Measurements from ENCODE around the gene JUND.

Gene JUND

DNA sequence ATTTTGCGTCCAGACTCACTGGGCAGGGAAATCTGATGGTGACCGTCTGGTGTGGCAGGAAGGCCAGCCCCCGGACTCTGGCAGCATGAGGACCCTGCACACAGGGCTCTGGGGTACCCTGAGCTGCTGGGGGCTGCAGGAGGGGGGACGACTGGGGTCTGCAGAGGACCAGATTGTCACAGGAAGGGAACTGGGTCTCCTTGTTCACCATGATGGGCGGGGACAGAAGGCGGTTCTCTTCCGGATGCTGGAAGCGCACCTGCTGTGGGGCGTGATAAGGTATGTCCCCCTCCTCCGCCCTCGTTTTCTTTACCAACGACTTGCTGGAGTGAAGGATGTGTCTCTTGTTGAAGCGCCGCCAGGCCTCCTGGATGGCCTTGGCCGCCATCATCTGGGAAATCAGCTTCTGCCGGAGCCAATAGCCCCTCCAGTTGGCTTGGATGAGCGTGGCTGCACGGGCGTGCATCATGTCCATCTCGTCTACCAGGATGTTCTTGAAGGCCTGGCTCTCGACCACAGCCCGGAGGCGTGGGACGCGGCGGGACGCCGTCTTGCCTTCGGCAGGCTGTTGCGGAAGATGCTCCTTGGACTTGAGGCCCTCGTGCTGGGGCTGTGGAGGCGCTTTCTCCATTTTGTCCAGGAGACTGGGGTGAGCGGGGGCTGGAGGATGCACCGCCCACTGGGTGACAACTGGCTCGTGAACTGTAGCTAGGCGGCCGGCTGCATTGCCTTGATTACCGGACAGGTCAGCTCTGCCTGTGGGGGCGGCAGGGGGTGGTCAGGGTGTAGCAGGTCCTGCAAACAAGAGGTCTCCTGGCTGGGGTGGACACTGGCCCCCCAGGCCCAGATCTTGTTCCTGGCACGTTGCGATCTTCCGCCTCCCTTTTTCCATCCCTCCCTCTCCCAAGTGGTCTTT lies 14.4 kb downstream of the JUND start:
- DNase-seq: no peak

DNA sequence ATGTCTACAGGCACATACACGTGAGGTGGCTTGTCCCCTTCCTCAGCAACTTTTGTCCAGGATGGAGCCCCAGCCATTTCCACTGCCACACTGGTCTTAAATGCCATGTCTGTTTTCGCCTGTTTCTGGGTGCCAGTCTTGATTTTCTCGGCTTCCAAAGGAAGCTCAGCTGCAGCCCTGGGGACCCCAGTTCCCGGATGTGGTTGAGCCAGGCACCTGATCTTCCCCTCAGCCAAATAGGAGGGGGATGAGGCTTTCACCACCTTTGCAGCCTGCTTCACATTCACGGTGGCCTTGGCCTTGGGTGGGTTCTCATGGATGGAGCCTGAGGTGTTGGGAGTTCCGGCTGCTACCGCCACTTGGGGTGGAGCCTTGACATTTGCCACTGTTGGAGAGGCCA lies 15.8 kb downstream of the JUND start:
- DNase-seq: no peak

DNA sequence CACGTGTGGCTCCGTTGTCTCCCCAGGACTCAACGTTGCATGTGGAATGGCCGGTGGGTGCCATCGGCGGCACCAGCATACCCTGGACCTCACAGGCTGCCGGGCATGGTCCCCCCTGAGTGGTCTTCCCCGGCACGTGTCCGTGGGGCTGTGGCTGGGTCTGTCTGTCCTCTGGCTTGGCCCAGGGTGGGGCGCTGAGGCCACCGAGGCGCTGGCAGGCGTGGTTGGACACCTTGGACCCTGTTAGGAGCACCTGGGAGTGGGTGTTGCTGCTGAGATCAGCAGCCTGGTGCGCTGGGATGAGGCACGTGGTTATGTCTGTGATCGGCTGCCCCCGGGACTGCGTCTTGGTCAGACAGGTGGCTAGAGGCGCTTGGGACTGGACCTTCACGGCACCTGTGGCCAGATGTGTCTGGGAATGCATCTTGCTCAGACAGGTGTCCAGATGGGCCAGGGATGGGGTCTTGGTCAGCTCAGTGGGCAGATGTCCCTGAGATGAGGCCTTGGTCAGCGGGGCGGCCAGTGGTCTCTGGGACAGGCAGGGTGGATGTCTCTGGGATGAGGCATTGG lies 16.4 kb downstream of the JUND start:
- no peak for DNase-seq

DNA sequence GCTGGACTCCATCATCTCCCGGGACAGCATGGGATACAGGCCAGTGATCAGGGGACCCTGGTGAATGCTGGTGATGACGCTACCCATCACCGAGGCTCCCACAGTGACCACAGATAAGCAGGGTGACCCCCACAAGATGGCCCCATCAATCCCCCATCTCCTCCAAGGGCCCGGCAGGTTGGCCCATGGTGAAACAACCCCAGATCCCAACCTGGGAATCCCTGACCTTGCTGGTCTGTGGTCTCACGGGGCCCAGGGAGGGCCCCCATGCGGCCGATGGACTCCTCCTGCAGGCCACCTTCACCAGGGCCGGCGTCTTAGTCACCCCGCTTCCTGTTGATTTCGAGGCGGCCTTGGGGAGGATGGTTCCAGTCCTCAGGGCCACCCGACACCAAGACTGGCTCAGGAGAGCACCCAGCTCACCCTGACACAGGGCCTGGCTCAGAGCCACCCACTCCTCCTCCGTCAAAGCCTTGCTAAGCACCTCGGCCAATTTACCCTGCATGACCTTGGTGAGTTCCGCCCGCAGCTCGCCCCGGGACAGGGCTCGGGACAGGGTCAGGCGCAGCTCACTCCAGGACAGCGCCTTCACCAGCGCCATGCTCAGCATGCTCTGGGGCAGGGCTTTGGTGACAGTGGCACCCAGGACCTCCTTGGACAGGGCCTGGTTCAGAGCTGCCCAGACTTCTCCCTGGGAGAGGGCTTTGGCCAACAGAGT lies 17.1 kb downstream of the JUND start:
- no peak for DNase-seq

DNA sequence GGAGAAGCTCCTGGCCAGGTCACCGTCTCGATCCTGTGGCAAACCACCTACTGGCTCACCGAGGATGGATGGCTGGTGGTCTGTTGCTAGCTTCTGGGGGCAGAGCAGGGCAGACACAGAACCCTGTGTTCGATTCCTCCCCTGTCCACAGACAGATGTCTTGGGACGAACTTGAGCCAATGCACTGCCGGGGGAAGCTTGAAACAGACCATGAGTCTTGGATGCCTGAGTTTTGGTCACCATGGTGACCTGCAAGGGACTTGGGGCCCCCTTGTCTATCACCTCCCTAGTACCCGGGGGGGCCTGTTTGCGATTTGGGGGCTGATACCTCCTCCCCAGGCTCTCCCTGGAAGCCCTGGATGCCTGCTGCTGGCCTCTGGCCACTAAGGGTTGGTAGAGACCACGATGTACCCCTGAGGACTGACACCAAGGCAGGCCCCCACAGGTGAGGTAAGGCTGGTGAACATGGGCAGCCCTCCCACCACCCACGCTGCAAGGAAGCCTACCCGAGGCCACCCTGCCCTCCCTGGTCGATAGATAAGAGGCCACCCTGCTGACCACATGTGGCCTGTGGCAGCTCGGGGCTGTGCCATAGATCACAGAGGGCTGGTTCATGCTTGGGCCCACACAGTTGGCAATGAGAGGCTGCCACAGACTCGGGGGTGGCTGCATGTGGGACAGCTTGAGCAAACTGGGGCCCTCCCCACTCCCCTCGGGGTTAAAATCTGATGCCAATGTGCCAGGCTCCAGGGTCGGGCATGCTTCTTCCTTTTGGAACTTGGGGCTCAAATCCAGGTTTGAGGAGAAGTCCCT lies 17.9 kb downstream of the JUND start:
- DNase-seq: no peak

DNA sequence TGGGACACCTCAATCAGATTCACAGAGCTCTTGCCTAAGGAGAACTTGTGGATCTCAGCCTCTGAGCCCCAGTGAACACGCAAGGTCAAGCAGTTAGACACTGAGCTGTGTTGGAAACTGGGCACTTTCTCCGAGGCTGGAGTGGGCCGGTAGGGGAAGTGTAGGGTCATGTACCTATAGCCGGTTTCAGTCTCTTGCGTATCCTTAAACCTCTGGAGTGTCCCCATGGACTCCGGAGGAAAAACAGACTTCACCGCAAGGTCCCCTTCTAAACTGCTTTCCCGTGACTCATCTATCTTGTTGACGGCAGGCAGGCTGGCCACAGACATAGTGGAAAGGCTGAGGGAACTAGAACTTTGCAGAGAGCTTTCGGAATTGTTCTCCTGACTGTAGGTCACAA lies 18.5 kb downstream of the JUND start:
- DNase-seq: no peak

DNA sequence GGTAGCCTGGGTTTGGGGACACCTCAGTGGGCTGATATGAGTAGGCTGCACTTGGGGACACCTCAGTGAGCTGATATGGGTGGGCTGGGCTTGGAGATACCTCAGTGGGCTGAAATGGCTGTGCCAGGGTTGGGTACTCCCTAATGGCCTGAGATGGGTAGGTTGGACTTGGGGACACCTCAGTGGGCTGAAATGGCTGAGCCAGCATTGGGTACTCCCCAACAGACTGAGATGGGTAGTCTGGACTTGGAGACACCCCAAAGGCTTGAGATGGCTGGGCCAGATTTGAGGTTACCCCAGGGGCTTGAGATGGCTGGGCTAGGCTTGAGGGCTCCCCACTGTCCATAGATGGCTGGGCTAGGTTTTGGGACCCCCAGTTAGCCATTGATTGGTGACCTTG lies 19.3 kb downstream of the JUND start:
- DNase-seq: no peak

DNA sequence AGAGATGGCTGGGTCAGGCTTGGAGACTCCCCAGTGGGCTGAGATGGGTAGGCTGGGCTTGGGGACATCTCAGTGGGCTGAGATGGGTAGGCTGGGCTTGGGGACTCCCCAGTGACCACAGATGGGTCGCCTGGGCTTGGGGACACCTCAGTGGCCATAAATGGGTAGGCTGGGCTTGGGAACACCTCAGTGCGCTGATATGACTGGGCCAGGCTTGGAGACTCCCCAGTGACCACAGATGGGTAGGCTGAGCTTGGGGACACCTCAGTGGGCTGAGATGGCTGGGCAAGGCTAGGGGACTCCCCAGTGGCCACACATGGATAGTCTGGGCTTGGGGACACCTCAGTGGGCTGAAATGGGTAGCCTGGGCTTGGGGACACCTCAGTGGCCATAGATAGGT lies 19.9 kb downstream of the JUND start:
- no peak for DNase-seq

DNA sequence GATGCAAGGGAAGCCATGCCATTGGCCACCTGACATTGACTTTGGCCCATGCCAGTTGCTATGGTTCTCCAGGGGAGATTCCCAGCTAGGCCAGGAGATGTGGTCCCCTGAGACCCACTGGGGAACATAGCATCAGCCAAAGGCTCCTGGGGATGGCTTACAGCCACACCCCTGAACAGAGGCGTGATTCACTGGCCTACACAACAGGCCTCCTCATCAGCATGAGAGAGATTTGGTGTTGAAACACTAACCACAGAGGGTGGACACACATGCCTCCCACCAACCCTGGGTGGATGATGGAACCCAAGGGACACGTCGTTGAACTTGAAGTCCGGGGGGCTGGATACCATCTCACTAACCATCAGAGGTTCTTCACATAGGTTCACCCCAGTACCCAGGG lies 21.5 kb downstream of the JUND start:
- no peak for DNase-seq

DNA sequence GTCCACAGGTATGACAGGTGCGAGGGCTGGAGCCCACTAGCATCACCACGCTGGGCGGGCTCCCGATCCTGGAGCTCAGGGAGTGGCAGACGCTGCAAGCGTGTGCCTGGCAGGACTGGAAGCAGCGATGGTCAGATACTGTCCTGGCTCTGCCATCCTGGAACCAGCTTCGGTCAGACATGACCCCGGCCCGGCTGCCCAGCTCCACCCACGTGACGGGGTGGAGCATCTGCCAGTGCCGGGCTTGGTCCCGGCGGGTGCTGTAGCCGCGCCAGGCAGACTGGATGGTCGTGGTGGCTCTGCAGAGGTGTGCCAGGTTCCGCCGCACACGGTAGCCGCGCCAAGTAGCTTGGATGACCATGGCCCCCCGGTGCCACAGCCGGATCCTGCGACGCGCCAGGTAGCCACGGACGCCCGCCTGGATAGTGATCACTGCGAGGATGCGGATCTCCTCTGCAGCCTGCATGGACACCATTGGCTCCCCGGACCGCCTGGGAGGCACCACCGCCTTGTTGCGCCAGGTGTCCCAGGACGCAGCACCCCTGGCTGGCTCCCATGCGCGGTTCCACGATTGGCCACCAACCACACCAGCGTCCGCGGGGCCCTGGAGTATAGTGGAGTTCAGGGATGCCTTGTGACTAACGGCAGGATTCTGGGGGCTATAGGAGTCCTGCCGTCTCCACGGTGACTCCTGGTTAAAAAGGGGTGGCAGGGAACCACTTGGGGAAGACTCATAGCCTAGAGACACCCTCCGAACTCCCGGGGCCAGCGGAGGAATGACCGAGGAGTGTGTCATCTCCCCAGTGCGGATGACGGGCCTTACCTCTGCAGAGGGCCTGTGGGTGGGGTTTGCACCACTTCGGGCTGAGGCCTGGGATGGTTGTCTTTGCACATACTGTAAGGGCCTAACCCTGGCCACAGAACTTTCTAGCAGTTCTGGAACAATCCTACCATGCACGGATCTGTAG lies 23.6 kb downstream of the JUND start:
- no peak for DNase-seq

DNA sequence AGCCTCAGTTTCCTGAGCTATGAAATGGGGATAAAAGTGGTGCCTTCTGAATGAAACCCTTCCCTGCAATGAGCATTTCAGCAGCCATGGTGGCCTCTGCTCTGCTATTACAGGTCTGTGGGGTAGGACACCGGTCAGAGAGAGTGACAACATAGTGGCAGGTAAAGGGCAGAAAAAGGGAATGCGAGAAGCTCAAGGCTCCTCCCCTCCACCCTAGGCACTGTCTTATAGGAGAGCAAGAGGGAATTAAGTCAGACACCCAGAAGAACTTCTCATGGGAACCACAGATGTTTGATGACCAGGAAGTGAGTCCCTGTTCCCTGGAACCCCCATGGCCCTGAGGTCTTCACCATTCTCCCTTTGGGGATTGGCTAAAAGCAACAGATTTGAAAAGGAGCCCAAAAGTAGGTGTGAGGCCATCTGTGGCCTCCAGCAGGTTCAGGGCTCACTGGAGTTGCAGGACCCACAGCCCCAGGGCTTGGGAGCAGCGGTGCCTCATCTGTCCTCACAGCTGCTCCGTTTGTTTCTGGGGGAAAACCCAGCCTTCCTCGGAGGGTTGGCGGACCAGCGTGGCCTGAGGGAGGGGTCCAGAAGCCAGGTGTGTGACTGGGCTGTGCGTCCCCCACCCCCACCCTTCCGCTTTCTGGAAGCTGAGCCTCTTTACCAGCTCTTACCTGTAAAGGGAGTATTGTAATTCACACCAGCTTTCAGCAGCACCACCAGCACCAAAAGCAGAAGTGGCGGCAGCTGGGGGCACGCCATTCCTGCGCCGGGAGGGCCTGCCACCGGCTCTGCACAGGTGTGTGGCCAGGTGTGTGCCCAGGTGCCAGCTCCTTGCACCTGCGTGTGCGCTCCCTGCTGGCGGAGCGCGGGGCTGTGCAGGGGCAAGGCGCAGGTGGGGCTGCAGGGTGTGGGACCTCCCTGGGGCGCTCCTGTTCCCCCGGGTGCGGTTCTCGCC lies 26.6 kb downstream of the JUND start:
- no peak for DNase-seq

DNA sequence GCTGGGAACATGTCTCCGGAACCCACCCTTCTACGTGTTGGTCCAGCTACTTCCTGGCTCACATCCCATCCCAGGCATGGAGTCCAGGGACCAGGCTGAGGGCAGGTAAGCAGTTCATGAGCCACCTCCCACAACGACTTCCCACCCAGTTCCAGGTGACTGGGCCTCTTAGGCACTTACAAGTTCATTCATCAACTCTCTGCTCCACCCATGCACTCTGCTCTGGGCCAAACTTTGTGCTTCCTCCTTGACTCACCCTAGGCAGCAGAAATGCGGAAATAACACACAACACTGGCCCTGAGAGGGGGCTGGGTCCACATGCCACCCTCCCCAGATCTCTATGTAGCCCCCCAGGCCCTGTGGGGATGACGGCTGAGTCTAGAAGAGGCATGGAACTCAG lies 27.7 kb downstream of the JUND start:
- no peak for DNase-seq

DNA sequence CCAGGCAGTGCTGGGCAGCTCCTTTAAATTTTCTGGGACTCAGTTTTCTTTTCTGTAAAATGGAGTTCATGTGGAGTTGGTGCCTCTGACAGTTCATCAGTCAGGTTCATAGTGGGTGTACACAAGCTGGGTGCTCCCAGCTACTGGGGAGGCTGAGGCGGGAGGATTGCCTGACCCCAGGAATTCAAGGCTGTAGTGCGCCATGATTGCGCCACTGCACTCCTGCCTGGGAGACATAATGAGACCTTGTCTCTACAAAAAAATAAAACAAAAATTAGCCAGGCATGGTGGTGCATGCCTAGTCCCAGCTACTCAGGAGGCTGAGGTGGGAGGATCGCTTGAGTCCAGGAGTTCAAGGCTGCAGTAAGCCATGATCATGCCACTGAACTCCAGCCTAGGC lies 28.3 kb downstream of the JUND start:
- no peak for DNase-seq

DNA sequence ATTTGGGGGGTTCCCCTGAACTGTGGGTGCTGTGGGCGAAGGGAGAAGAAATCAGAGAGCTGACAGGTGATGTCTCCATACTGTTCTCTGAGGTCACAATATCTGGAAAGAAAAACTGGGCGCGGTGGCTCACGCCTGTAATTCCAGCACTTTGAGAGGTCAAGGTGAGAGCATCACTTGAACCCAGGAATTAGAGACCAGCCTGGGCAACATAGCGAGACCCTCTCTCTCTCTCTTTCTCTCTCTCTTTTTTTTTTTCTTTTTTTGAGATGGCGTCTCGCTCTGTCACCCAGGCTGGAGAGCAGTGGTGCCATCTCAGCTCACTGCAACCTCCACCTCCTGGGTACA lies 29.1 kb downstream of the JUND start:
- no peak for DNase-seq

DNA sequence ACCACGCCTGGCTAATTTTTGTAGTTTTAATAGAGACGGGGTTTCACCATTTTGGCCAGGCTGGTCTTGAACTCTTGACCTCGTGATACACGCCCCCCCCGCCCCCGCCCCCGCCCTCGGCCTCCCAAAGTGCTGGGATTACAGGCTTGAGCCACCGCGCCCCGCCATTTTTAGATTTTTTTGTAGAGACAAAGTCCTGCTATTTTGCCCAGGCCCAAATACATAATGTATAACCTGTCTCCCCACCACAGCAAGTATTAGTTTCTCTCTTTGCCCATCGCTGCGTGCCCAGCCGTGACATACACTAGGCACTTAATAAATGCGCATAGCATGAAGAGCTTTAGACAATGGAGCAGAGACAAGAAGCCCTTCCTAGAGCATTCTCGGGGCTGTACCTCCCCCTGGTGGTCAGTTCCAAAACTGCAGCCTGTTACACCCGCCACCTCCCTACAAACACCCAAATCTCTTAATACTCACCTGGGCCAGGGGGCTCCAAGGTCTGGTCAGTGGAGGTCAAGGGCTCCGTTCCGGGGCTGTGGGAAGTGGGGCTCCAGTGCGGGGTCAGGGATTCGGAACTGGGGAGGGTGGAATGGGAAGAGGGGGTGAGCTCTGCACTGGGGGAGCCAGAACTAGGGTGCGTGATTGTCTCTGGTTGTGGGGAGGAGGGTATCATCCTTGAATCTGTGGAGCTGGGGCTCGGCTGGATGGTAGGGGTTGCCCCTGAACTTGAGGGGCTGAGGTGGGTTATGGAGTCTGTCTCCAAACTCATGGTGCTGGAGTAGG lies 29.6 kb downstream of the JUND start:
- peak; percentile 82 for DNase-seq

DNA sequence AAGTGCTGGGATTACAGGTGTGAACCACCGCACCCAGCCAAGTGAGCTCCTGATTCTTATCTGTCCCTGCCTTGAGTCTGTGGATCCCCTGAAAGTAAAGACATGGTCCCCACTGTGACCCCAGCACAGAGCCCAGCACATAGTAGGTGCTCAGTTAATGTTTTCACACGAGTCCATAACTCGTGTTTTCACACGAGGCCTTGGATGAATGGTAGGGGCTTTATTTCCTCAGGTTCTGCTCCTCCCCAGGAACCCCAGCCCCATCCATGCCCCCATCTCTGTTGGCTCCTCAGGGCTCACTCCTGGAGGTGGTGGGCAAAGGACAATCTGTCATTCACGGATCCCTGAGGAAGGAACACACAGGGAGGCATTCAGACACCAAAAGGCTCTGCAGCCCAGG lies 31.6 kb downstream of the JUND start:
- DNase-seq: no peak

DNA sequence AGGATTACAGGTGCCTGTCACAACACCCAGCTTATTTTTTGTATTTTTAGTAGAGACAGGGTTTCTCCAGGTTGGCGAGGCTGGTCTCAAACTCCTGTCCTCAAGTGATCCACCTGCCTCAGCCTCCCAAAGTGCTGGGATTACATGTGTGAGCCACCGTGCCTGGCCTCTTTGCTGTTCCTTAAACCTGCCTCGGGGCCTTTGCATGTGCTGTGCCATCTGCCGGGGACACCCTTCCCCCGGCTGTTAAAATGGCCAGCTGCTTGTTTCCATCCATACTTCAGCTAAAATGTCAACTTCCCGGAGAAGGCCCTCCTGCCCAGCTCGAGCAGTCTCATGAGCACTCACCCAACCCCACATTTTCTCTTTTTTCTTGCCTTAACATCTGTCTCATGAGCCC lies 36.1 kb downstream of the JUND start:
- DNase-seq: no peak

DNA sequence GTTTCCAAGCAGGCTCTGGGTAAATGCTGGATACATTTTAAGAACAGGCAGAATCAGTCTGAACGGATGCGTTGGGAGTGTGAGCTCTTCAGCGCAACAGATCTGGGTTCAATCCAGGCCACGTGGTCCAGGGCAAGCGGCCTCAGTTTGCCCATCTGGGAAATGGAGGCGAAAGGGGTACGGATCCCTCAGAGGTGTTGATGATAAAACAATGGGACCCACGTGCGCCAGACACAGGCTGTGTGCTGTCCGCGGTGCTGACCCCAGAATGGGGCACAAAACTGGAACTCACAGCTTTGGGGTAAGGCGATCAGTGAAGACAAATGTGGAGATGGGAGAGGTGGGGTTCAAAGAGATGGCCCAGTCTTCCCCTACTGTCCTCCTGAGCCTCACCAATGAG lies 42.1 kb downstream of the JUND start:
- DNase-seq: no peak

DNA sequence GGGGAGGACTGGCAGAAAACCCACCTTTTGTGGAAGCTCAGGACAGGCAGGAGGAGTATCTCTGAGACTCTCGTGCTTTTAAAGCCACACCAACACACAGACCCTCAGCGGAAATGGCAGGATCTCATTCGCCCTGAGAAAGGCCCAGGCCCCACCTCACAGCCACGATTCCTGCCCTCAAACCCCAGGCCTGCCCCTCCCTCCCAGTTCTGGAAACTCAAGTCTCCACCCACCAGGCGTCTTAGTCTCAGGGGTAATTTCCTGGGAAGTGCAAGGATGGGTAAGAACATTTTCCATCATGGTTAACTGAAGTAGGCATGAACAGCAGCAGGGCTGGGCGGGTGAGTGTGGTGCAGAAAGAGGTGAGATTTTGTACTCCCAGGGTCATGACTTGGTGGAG lies 47.2 kb downstream of the JUND start:
- no peak for DNase-seq

DNA sequence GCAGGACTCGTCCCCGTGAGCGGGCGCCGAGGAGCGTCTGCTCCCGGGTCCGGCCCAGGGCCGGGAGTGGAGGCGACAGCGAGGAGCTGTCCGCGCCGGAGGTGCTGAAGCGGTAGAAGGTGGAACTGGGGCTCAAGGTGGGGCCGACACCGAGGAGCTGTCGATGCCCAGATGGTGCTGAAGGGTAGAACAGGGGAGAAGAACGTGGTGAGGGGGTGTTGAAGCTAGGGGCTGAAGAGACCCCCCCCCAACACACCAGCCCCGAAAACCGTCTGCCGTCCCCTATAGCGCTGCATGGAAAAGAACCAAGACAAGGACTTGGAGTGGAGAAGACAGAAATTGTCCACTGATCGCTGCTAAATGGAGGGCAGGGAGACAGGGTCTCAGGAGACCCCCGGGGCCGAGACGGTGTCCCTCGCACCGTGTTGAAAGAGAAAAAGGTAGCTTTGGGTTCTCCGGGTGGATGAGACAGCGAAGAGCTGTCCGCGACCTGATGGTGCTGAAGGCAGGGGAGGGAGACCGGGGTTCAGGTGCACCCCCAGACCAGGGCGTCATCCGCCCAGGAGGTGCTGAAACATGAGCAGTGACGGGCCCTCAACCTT lies 48.1 kb downstream of the JUND start:
- peak; percentile 29 for DNase-seq
